ENCODE measurements around the gene MIDN. TPM values are rescaled to one million over a fixed set of nuclear protein-coding genes. Genes with fewer than 3 reads are reported as not detected.

The MIDN gene
- total and polyA plus RNA-seq, 2 donors (not counting 1 experiment from before 2014, with no cell fraction given), result 12.0 to 18.8 TPM

DNA sequence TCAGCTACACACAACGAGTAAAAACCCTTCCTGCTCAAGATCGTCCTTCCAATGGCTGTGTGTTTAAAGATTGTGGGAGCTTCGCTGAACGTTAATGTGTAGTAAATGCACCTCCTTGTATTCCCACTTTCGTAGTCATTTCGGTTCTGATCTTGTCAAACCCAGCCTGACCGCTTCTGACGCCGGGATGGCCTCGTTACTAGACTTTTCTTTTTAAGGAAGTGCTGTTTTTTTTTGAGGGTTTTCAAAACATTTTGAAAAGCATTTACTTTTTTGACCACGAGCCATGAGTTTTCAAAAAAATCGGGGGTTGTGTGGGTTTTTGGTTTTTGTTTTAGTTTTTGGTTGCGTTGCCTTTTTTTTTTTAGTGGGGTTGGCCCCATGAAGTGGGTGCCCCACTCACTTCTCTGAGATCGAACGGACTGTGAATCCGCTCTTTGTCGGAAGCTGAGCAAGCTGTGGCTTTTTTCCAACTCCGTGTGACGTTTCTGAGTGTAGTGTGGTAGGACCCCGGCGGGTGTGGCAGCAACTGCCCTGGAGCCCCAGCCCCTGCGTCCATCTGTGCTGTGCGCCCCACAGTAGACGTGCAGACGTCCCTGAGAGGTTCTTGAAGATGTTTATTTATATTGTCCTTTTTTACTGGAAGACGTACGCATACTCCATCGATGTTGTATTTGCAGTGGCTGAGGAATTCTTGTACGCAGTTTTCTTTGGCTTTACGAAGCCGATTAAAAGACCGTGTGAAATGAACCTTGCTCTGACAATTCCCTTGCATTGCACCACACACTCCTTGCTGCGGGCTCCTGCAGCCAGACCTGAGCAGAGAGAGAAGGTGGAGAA lies 24.3 kb downstream of the MIDN start:
- Histone ChIP-seq H3K4me2 (ENCODE audit: extremely low read depth, insufficient read depth, low read length) (peak overlapping the region; percentile 70), H3K9ac (ENCODE audit: insufficient read depth, low read length) (no peak overlapping the region), H3K4me1 (ENCODE audit: control insufficient read depth, extremely low read depth, insufficient read depth, low read length) (peaks cover 41% of the 10 kb centered on the region), H4K20me1 (ENCODE audit: control insufficient read depth, extremely low read depth, insufficient read depth, low read length) (no peaks in the 10 kb centered on the region), H3K27ac (ENCODE audit: insufficient read depth, low read length) (peak overlapping the region; percentile 34), H3K36me3 (ENCODE audit: control insufficient read depth, insufficient read depth, low read length) (peaks cover 40% of the 10 kb centered on the region), H3K27me3 (ENCODE audit: control insufficient read depth, insufficient read depth, low read length) (no peaks in the 10 kb centered on the region), H3K4me3 (replicated peaks in 1 of 4; ENCODE audit: control extremely low read depth in 1 of 4, insufficient read depth in 1 of 4, low read depth in 3 of 4, low read length in 4 of 4) (peak overlapping the region in 1 of 4 experiments; percentile 69), H3K79me2 (ENCODE audit: control insufficient read depth, insufficient read depth, low read length) (peaks cover 60% of the 10 kb centered on the region), H3K9me3 (ENCODE audit: control insufficient read depth, insufficient read depth, low read depth, low read length) (no peaks in the 10 kb centered on the region), H2AFZ (ENCODE audit: low read length) (no peak overlapping the region)
- no peak for DNase-seq (ENCODE audit: low read depth in 2 of 2)
- TF ChIP-seq, protein P1, sequence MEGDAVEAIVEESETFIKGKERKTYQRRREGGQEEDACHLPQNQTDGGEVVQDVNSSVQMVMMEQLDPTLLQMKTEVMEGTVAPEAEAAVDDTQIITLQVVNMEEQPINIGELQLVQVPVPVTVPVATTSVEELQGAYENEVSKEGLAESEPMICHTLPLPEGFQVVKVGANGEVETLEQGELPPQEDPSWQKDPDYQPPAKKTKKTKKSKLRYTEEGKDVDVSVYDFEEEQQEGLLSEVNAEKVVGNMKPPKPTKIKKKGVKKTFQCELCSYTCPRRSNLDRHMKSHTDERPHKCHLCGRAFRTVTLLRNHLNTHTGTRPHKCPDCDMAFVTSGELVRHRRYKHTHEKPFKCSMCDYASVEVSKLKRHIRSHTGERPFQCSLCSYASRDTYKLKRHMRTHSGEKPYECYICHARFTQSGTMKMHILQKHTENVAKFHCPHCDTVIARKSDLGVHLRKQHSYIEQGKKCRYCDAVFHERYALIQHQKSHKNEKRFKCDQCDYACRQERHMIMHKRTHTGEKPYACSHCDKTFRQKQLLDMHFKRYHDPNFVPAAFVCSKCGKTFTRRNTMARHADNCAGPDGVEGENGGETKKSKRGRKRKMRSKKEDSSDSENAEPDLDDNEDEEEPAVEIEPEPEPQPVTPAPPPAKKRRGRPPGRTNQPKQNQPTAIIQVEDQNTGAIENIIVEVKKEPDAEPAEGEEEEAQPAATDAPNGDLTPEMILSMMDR (conservative IDR thresholded peaks at IDR 0.05 in 1 of 2, IDR thresholded peaks at IDR 0.05 in 1 of 2; ENCODE audit: low read depth in 1 of 2, low read length in 2 of 2), result no peak
- no peak for TF ChIP-seq EZH2 (IDR thresholded peaks at IDR 0.05; ENCODE audit: low read length, missing control alignments)

DNA sequence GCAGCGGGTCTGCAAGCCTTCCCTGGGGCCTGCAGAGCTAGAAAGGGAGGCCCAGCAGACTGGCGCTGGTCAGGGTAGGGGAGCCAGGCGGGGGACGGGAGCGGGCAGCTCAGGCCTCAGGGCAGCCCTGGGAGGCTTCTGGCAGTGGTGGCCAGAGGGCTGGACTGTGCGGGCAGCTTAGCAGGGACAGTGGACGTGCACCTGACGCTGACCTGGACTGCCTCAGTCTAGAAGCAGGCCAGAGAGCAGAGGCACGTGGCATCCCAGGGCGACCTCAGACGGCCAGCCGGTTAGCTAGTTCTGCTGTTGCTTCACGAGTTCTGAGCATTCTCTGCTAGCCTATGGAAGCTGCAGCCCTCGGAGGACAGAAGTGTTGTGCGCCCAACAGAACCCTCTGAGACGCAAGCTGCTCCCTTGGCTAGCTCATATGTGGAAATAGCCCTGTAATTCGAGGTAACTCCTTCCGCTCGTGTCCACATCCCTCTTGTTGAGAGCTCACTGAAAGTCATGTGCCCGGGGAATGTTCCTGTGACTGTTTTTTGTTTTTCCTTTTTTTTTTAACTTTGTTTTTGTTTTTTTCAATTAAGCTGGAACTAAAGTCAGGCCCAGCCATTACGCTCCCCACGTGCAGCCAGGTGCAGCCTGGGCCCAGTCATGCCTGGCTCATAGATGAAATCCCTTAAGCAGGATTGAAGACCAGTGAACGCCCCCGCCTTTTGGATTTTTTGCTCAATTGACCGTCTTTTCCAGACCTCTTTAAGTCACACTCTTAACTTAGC lies 25.1 kb downstream of the MIDN start:
- peaks cover 37% of the 10 kb centered on the region for H3K4me1 ChIP-seq (ENCODE audit: control insufficient read depth, extremely low read depth, insufficient read depth, low read length)
- DNase-seq (ENCODE audit: low read depth in 2 of 2), result no peak
- H4K20me1 ChIP-seq (ENCODE audit: control insufficient read depth, extremely low read depth, insufficient read depth, low read length), result no peaks in the 10 kb centered on the region
- H3K9ac ChIP-seq (ENCODE audit: insufficient read depth, low read length), result peak overlapping the region; percentile 21
- peak overlapping the region; percentile 22 for H3K27ac ChIP-seq (ENCODE audit: insufficient read depth, low read length)
- no peaks in the 10 kb centered on the region for H3K9me3 ChIP-seq (ENCODE audit: control insufficient read depth, insufficient read depth, low read depth, low read length)
- no peaks in the 10 kb centered on the region for H3K27me3 ChIP-seq (ENCODE audit: control insufficient read depth, insufficient read depth, low read length)
- peaks cover 58% of the 10 kb centered on the region for H3K79me2 ChIP-seq (ENCODE audit: control insufficient read depth, insufficient read depth, low read length)
- peak overlapping the region in 1 of 4 experiments; percentile 7 for H3K4me3 ChIP-seq (replicated peaks in 1 of 4; ENCODE audit: control extremely low read depth in 1 of 4, insufficient read depth in 1 of 4, low read depth in 3 of 4, low read length in 4 of 4)
- TF ChIP-seq, protein P1 (conservative IDR thresholded peaks at IDR 0.05 in 1 of 2, IDR thresholded peaks at IDR 0.05 in 1 of 2; ENCODE audit: low read depth in 1 of 2, low read length in 2 of 2), result no peak
- TF ChIP-seq EZH2 (IDR thresholded peaks at IDR 0.05; ENCODE audit: low read length, missing control alignments), result no peak
- peaks cover 40% of the 10 kb centered on the region for H3K36me3 ChIP-seq (ENCODE audit: control insufficient read depth, insufficient read depth, low read length)
- no peak overlapping the region for H3K4me2 ChIP-seq (ENCODE audit: extremely low read depth, insufficient read depth, low read length)
- H2AFZ ChIP-seq (ENCODE audit: low read length), result no peak overlapping the region
